Measurements from ENCODE around the gene CTSA.

DNA sequence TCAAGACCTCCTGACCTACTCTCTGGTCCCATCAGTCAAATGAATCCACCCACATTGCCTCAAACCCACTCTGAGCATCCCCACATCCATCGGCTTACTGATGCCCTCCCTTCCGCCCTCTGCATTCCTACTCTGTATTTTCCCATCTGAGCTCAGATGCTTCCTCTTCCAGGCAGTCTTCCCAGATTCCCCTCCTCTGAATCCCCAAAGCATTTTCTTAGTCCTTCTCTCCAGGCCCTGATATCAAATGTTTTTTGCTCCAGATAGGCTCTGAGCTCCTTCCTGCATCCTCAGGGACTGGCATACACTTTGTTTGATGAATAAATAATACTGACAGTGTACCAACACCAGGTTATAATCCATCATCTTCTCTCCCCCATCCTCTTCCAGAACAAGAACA lies 16.9 kb downstream of the CTSA start:
- TF ChIP-seq, protein P1, sequence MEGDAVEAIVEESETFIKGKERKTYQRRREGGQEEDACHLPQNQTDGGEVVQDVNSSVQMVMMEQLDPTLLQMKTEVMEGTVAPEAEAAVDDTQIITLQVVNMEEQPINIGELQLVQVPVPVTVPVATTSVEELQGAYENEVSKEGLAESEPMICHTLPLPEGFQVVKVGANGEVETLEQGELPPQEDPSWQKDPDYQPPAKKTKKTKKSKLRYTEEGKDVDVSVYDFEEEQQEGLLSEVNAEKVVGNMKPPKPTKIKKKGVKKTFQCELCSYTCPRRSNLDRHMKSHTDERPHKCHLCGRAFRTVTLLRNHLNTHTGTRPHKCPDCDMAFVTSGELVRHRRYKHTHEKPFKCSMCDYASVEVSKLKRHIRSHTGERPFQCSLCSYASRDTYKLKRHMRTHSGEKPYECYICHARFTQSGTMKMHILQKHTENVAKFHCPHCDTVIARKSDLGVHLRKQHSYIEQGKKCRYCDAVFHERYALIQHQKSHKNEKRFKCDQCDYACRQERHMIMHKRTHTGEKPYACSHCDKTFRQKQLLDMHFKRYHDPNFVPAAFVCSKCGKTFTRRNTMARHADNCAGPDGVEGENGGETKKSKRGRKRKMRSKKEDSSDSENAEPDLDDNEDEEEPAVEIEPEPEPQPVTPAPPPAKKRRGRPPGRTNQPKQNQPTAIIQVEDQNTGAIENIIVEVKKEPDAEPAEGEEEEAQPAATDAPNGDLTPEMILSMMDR (IDR thresholded peaks at IDR 0.05) = no peak
- no peak for TF ChIP-seq POLR2A (IDR thresholded peaks at IDR 0.05)
